HUES64 (cell line): ENCODE results near the gene EOMES.
A peak's percentile ranks its signal among the peaks of the same experiment; 100 is the strongest.

Source experiments
- H3K27ac ChIP-seq: 2 replicates; pipeline ENCODE4 v1.7.0; 2013; ENCODE audit warnings: low read depth, low read length, inconsistent platforms
- H3K27me3 ChIP-seq: 2 replicates; pipeline ENCODE4 v1.6.1; 2013; ENCODE audit warnings: mild to moderate bottlenecking, low read length; ENCODE audit not compliant: insufficient read depth
- H3K36me3 ChIP-seq: 2 replicates; pipeline ENCODE4 v1.6.1; 2013; ENCODE audit warnings: mild to moderate bottlenecking, low read length; ENCODE audit not compliant: insufficient read depth
- H3K4me1 ChIP-seq: 2 replicates; pipeline ENCODE4 v1.6.1; 2013; ENCODE audit warnings: mild to moderate bottlenecking, low read length, moderate library complexity; ENCODE audit not compliant: insufficient read depth
- H3K4me3 ChIP-seq: 2 replicates; pipeline ENCODE4 v1.5.1; 2013; ENCODE audit warnings: mild to moderate bottlenecking, low read length, moderate library complexity
- H3K9ac ChIP-seq: 2 replicates; pipeline ENCODE4 v1.6.1; 2013; ENCODE audit warnings: mild to moderate bottlenecking, low read depth, low read length
- H3K9me3 ChIP-seq: 2 replicates; pipeline ENCODE4 v1.6.1; 2013; ENCODE audit warnings: low read depth, low read length; ENCODE audit not compliant: insufficient read depth
- WGBS: fragments of 150-250, 120-280 bp; methylation state at CpG from one replicate; pipeline ENCODE4 v1.1.7; 2013; ENCODE audit warnings: missing lambda C conversion rate; 5-methylcytosine and 5-hydroxymethylcytosine counted together

The EOMES gene

GRCh38 chr3:27679691-27680090 lies 42.4 kb downstream of the EOMES start:
- no peak overlapping the region for H3K27ac ChIP-seq
- H3K9me3 ChIP-seq, result no peaks in the 10 kb centered on the region
- WGBS, result 95% methylated on average over 1 of the region's 1 CpG
- peaks cover 10% of the 10 kb centered on the region; the same call in 1 of the 2 replicates for H3K4me1 ChIP-seq
- no peak overlapping the region for H3K4me3 ChIP-seq
- H3K27me3 ChIP-seq, result no peaks in the 10 kb centered on the region
- no peak overlapping the region for H3K9ac ChIP-seq
- no peaks in the 10 kb centered on the region for H3K36me3 ChIP-seq

DNA sequence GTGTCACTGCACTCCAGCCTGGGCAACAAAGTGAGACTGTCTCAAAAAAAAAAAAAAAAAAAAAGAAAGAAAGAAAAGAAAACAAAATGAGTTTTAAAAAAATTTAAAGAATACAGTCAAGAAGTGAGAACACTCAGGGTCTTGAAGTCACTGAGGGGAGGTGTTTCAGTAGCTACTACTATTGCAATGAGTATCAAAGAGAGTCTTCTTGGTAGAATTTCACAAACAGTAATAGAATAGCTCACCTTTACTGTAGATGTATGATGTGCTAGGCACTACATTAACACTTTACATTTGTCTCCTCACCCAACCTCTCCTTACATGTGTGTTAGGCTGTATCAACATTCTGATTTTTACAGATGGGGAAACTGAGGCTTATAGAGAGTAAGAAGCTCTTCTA lies 43.9 kb downstream of the EOMES start:
- H3K27me3 ChIP-seq, result no peaks in the 10 kb centered on the region
- H3K9ac ChIP-seq, result no peak overlapping the region
- H3K27ac ChIP-seq, result no peak overlapping the region
- no peaks in the 10 kb centered on the region for H3K36me3 ChIP-seq
- no peaks in the 10 kb centered on the region for H3K9me3 ChIP-seq
- peaks cover 10% of the 10 kb centered on the region; the same call in 1 of the 2 replicates for H3K4me1 ChIP-seq
- H3K4me3 ChIP-seq, result no peak overlapping the region

GRCh38 chr3:27677565-27677964 lies 44.6 kb downstream of the EOMES start:
- no peak overlapping the region for H3K27ac ChIP-seq
- 100% methylated on average over 3 of the region's 3 CpGs for WGBS
- peaks cover 10% of the 10 kb centered on the region; the same call in 1 of the 2 replicates for H3K4me1 ChIP-seq
- H3K27me3 ChIP-seq, result no peaks in the 10 kb centered on the region
- no peaks in the 10 kb centered on the region for H3K36me3 ChIP-seq
- H3K9ac ChIP-seq, result no peak overlapping the region
- no peaks in the 10 kb centered on the region for H3K9me3 ChIP-seq
- no peak overlapping the region for H3K4me3 ChIP-seq

DNA sequence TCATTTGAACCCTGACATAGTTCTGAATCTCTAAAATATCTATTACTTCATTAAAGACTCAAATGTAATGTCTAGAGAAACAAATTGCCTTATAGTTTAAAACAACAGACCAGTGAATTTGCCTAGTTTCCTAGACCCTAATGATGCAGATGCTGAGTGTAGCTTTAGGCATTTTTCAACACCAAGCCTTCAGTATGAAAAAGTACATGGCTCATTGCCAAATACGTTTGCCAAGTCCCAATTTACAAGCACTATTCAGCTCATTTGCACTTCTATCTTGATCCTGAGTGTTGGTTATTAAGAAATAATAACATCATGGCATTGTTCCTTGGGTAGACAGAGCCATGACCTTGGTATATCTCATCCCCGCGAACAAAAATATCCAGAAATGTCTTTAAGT lies 46.8 kb downstream of the EOMES start:
- no peaks in the 10 kb centered on the region for H3K9me3 ChIP-seq
- no peak overlapping the region for H3K27ac ChIP-seq
- no peak overlapping the region for H3K9ac ChIP-seq
- H3K4me1 ChIP-seq, result peaks cover 3% of the 10 kb centered on the region; the same call in 1 of the 2 replicates
- no peaks in the 10 kb centered on the region for H3K36me3 ChIP-seq
- no peaks in the 10 kb centered on the region for H3K27me3 ChIP-seq
- no peak overlapping the region for H3K4me3 ChIP-seq
- 95% methylated on average over 3 of the region's 3 CpGs for WGBS

DNA sequence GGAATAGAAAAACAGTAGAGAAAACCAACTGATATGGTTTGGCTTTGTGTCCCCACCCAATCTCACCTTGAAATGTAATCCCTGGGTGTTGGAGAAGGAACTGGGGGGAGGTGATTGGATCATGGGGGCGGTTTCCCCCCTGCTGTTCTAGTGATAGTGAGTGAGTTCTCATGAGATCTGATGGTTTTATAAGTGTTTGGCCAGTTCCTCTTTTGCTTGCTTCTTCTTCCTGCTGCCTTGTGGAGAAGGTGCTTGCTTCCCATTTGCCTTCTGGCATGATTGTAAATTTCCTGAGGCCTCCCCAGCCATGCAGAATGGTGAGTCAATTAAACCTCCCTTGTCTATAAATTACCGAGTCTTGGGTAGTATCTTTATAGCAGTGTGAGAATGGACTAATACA lies 48.4 kb downstream of the EOMES start:
- no peaks in the 10 kb centered on the region for H3K36me3 ChIP-seq
- H3K27me3 ChIP-seq, result no peaks in the 10 kb centered on the region
- H3K27ac ChIP-seq, result no peak overlapping the region
- H3K4me1 ChIP-seq, result 0 out of 2 replicates have a peak, but pooled peaks cover under 1% of the 10 kb centered on the region
- H3K4me3 ChIP-seq, result no peak overlapping the region
- H3K9me3 ChIP-seq, result no peaks in the 10 kb centered on the region
- no peak overlapping the region for H3K9ac ChIP-seq
- WGBS, result 84% methylated on average over 2 of the region's 2 CpGs

DNA sequence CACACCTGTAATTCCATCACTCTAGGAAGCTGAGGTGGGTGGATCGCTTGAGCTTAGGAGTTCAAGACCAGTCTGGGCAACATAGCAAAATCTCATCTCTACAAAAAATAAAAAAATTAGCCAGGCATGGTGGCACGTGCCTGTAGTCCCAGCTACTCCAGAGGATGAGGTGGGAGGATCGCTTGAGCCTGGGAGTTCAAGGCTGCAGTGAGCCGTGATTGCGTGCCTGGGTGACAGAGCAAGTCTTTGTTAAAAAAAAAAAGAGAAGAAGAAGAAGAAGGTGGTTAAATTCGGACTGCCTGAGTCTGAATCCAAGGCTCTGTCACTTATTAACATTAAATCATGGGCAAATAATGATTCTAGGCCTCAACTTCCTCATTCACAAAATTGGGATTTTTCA lies 51.0 kb downstream of the EOMES start:
- no peak overlapping the region for H3K27ac ChIP-seq
- no peaks in the 10 kb centered on the region for H3K27me3 ChIP-seq
- no peaks in the 10 kb centered on the region for H3K36me3 ChIP-seq
- no peaks in the 10 kb centered on the region for H3K9me3 ChIP-seq
- H3K9ac ChIP-seq, result no peak overlapping the region
- no peak overlapping the region for H3K4me3 ChIP-seq
- 94% methylated on average over 5 of the region's 6 CpGs for WGBS
- peaks cover 20% of the 10 kb centered on the region for H3K4me1 ChIP-seq

GRCh38 chr3:27670619-27671018 lies 51.5 kb downstream of the EOMES start:
- peaks cover 21% of the 10 kb centered on the region for H3K4me1 ChIP-seq
- no peaks in the 10 kb centered on the region for H3K9me3 ChIP-seq
- no peaks in the 10 kb centered on the region for H3K27me3 ChIP-seq
- no peaks in the 10 kb centered on the region for H3K36me3 ChIP-seq
- H3K9ac ChIP-seq, result no peak overlapping the region
- H3K4me3 ChIP-seq, result no peak overlapping the region
- no peak overlapping the region for H3K27ac ChIP-seq

DNA sequence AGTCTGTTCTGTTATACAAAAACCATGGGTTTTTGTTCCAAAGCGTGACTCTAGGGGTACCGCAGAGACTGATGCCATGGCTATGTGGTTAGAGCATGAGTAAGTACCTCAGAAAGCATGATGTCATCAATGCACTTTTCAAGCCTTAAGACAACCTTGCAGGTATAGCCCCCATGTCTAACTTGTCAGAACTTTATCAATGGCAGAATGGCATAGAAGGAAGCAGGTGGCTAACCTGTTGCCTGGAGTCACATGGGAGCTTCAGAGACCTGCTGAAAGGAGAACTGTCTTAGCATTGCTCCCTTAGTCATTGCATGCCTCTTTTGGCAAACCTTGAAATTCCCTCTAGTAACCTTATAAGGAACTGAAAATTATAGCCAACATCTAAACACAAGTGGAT lies 52.5 kb downstream of the EOMES start:
- no peak overlapping the region for H3K27ac ChIP-seq
- no peak overlapping the region for H3K4me3 ChIP-seq
- H3K4me1 ChIP-seq, result peaks cover 21% of the 10 kb centered on the region
- no peaks in the 10 kb centered on the region for H3K9me3 ChIP-seq
- WGBS, result 97% methylated on average over 2 of the region's 2 CpGs
- no peaks in the 10 kb centered on the region for H3K36me3 ChIP-seq
- H3K27me3 ChIP-seq, result no peaks in the 10 kb centered on the region
- no peak overlapping the region for H3K9ac ChIP-seq

GRCh38 chr3:27667751-27668150 lies 54.4 kb downstream of the EOMES start:
- WGBS, result 53% methylated on average over 2 of the region's 2 CpGs
- no peaks in the 10 kb centered on the region for H3K27me3 ChIP-seq
- H3K9me3 ChIP-seq, result no peaks in the 10 kb centered on the region
- no peak overlapping the region for H3K27ac ChIP-seq
- no peaks in the 10 kb centered on the region for H3K36me3 ChIP-seq
- H3K4me1 ChIP-seq, result peaks cover 21% of the 10 kb centered on the region
- H3K4me3 ChIP-seq, result no peak overlapping the region
- H3K9ac ChIP-seq, result no peak overlapping the region

DNA sequence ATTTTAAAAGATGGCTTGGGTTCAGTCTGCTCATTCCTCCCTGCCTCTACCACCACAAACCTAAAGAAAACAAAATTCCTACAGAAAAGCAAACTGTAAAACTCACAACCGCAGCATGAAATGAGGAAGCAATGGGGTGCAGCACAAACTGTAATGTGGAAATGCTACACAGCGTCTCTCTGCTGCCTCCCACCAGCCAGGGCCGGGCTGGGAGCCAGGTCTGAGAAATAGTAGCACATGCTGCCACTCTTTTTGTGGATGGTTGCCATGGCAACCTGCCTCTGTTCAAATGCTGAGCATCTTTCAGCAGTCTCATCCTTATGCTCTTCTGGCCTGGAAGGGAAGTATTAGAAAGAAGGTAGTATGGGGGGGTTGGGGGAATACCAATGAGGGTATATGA lies 55.4 kb downstream of the EOMES start:
- H3K27ac ChIP-seq, result peak overlapping the region; percentile 66; the same call in 1 of the 2 replicates

DNA sequence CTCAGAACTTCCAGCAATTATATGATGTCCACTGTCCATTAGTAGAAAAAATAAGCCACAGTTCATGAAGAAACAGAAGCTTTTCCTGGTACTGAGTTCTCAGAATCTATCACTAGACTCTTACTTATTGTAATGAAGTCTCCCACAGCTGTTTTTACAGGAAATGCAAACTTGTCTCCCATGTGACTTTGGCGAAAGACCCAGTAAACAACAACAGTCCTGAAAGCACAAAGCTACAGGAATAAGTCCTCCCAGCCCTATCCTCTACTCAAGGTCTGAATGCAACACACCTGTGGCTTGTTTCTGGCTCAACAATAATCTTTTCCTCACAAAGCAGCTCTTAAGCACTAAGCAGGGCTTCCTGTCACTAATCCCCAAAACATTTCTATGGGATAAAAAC lies 55.9 kb downstream of the EOMES start:
- H3K4me1 ChIP-seq, result peaks cover 21% of the 10 kb centered on the region
- 15% methylated on average over 1 of the region's 1 CpG for WGBS

More for the DNA sequence above, 55.4 kb downstream of the EOMES start:
- no peaks in the 10 kb centered on the region for H3K27me3 ChIP-seq
- H3K9me3 ChIP-seq, result no peaks in the 10 kb centered on the region
- 0 out of 2 replicates have a peak overlapping the region, but pooled peaks have one; percentile 2 for H3K4me3 ChIP-seq
- H3K36me3 ChIP-seq, result no peaks in the 10 kb centered on the region
- 27% methylated on average over 3 of the region's 3 CpGs for WGBS
- H3K9ac ChIP-seq, result 0 out of 2 replicates have a peak overlapping the region, but pooled peaks have one; percentile 7
- H3K4me1 ChIP-seq, result peaks cover 21% of the 10 kb centered on the region

More for the DNA sequence above, 55.9 kb downstream of the EOMES start:
- Histone ChIP-seq H3K36me3 (no peaks in the 10 kb centered on the region), H3K4me3 (0 out of 2 replicates have a peak overlapping the region, but pooled peaks have one; percentile 2), H3K9ac (0 out of 2 replicates have a peak overlapping the region, but pooled peaks have one; percentile 7), H3K9me3 (no peaks in the 10 kb centered on the region), H3K27me3 (no peaks in the 10 kb centered on the region), H3K27ac (peak overlapping the region; percentile 66; the same call in 1 of the 2 replicates)
